Neuronal stem cell (in vitro differentiated cells): ENCODE results near the gene CHRNG.

Experiments used
- DNase-seq: peaks from one replicate; pipeline ENCODE4 v3.0.0-alpha.2; 2013; ENCODE audit warnings: low spot score
- H2AFZ ChIP-seq: one replicate; pipeline ENCODE4 v1.6.1; 2013; ENCODE audit warnings: mild to moderate bottlenecking, low read length, inconsistent platforms
- H2AK5ac ChIP-seq: 2 replicates; pipeline ENCODE4 v1.6.1; 2013; ENCODE audit warnings: low read depth, mild to moderate bottlenecking, inconsistent platforms, low read length, moderate library complexity, mixed read lengths
- H2BK120ac ChIP-seq: 2 replicates; pipeline ENCODE4 v1.6.1; 2013; ENCODE audit warnings: low read depth, mild to moderate bottlenecking, inconsistent platforms, low read length, moderate library complexity, mixed read lengths
- H2BK12ac ChIP-seq: one replicate; pipeline ENCODE4 v1.6.1; 2013; ENCODE audit warnings: low read length, inconsistent platforms
- H2BK15ac ChIP-seq: 2 replicates; pipeline ENCODE4 v1.6.1; 2013; ENCODE audit warnings: mild to moderate bottlenecking, low read length, inconsistent platforms, mixed read lengths
- H2BK5ac ChIP-seq: one replicate; pipeline ENCODE4 v1.6.1; 2013; ENCODE audit warnings: inconsistent platforms, mild to moderate bottlenecking, low read length, moderate library complexity
- H3K14ac ChIP-seq: one replicate; pipeline ENCODE4 v1.6.1; 2013; ENCODE audit warnings: low read length, inconsistent platforms
- H3K18ac ChIP-seq: 2 replicates; pipeline ENCODE4 v1.6.1; 2013; ENCODE audit warnings: low read length, inconsistent platforms
- H3K23ac ChIP-seq: 2 replicates; pipeline ENCODE4 v1.6.1; 2013; ENCODE audit warnings: low read depth, mild to moderate bottlenecking, mixed read lengths, low read length, inconsistent platforms; ENCODE audit not compliant: poor library complexity
- H3K27ac ChIP-seq: replicated peaks from 3 replicates; pipeline ENCODE4 v1.5.1; 2013; ENCODE audit warnings: low read length, inconsistent platforms
- H3K27me3 ChIP-seq, 3 experiments: 2 replicates each; pipeline ENCODE4 v1.6.1; 2013; ENCODE audit warnings: low read length in 3 of 3, mild to moderate bottlenecking in 2 of 3, inconsistent platforms in 1 of 3, low read depth in 1 of 3, mixed read lengths in 1 of 3, moderate library complexity in 1 of 3; ENCODE audit not compliant: control insufficient read depth in 3 of 3, insufficient read depth in 3 of 3
- H3K36me3 ChIP-seq, 2 donors: replicated peaks in 1 of 2; 2 replicates each; pipeline ENCODE4 v1.6.1; 2013; ENCODE audit warnings: low read length in 2 of 2; ENCODE audit not compliant: control insufficient read depth in 2 of 2, insufficient read depth in 2 of 2
- H3K4ac ChIP-seq: 2 replicates; pipeline ENCODE4 v1.6.1; 2013; ENCODE audit warnings: inconsistent platforms, mild to moderate bottlenecking, low read length, moderate library complexity
- H3K4me1 ChIP-seq, 2 donors: 1 replicate in 1 of 2; 2 replicates in 1 of 2; pipeline ENCODE4 v1.6.1; 2013; ENCODE audit warnings: low read length in 2 of 2, low read depth in 1 of 2; ENCODE audit not compliant: control insufficient read depth in 2 of 2, insufficient read depth in 1 of 2
- H3K4me2 ChIP-seq: one replicate; pipeline ENCODE4 v1.6.1; 2013; ENCODE audit warnings: mild to moderate bottlenecking, low read length, inconsistent platforms; ENCODE audit not compliant: insufficient read depth, poor library complexity, severe bottlenecking
- H3K4me3 ChIP-seq, 2 donors: 2 replicates each; pipeline ENCODE4 v1.5.1; 2013; ENCODE audit warnings: low read length in 2 of 2, mild to moderate bottlenecking in 2 of 2, inconsistent platforms in 1 of 2, moderate library complexity in 1 of 2
- H3K79me1 ChIP-seq: one replicate; pipeline ENCODE4 v1.6.1; 2013; ENCODE audit warnings: low read depth, mild to moderate bottlenecking, inconsistent platforms, low read length, moderate library complexity
- H3K9ac ChIP-seq: one replicate; pipeline ENCODE4 v1.6.1; 2013; ENCODE audit warnings: mild to moderate bottlenecking, low read depth, low read length, inconsistent platforms; ENCODE audit not compliant: poor library complexity
- H3K9me3 ChIP-seq, 2 donors: replicated peaks in 1 of 2; 2 replicates each; pipeline versions ENCODE3 to v1.6.1; 2013; ENCODE audit warnings: low read length in 2 of 2, mild to moderate bottlenecking in 2 of 2, inconsistent platforms in 1 of 2, low read depth in 1 of 2, mixed read lengths in 1 of 2, moderate library complexity in 1 of 2; ENCODE audit not compliant: control insufficient read depth in 2 of 2, insufficient read depth in 1 of 2
- H4K8ac ChIP-seq: one replicate; pipeline ENCODE4 v1.6.1; 2013; ENCODE audit warnings: low read depth, mild to moderate bottlenecking, inconsistent platforms, low read length, moderate library complexity
- H4K91ac ChIP-seq: one replicate; pipeline ENCODE4 v1.6.1; 2013; ENCODE audit warnings: low read length, low read depth, mild to moderate bottlenecking, inconsistent platforms; ENCODE audit not compliant: poor library complexity
- WGBS, 2 donors: extraction: QIAGEN DNeasy Blood & Tissue Kit; methylation state at CpG; one replicate each; pipeline ENCODE4 v1.1.7; 2013; ENCODE audit warnings: missing lambda C conversion rate in 2 of 2, mixed read lengths in 1 of 2; ENCODE audit not compliant: insufficient read length in 2 of 2, insufficient replicate concordance in 1 of 2; ENCODE audit errors: extremely low coverage in 2 of 2; 5-methylcytosine and 5-hydroxymethylcytosine counted together

The CHRNG gene

DNA sequence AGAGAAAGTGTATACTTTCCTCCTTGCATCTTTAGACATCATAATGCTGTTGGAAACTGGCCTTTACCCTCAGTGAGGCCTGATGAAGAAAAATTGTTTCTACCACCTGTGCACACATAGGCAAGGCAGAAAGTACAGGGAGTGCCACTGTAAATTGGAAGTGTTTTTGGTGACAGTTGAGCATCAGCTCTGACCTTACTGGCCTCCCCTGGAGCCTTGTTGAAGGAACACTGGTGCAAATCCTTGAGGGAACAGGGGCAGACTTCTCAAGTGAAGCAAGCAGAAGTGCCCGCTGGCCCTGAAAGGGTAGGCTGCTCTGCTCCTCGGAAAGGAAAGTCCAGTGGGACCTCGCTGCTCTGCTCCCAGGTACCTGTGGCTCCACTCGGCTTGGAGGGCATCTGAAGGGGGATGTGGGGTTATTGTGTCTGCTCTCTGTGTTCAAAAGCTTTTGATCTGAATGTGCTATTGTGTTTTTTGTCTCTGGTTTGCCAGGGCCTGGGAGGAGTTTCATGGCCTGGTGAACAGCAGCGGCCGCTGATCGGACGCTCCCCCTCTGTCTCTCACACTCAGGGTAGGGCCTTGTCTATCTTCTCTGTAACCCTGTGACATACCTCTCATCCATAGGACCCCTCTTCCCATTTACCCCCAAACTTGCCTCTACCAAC lies 34.4 kb downstream of the CHRNG start:
- no peak overlapping the region for H2BK5ac ChIP-seq
- peaks cover 4 to 18% of the 10 kb centered on the region in 2 donors for H3K4me1 ChIP-seq
- H3K79me1 ChIP-seq, result no peaks in the 10 kb centered on the region
- H3K18ac ChIP-seq, result no peak overlapping the region
- peaks cover 22 to 93% of the 10 kb centered on the region in 2 donors for H3K36me3 ChIP-seq
- no peak overlapping the region for H2BK12ac ChIP-seq
- H3K4me3 ChIP-seq, result no peak overlapping the region
- no peak overlapping the region for H3K27ac ChIP-seq
- H3K14ac ChIP-seq, result no peak overlapping the region
- no peak overlapping the region for H4K8ac ChIP-seq
- no peak overlapping the region for H2AK5ac ChIP-seq
- H3K9ac ChIP-seq, result no peak overlapping the region
- H3K4me2 ChIP-seq, result no peak overlapping the region
- no peak overlapping the region for H2AFZ ChIP-seq
- no peaks in the 10 kb centered on the region for H3K27me3 ChIP-seq
- H3K9me3 ChIP-seq, result no peaks in the 10 kb centered on the region
- H2BK15ac ChIP-seq, result no peak overlapping the region
- H3K4ac ChIP-seq, result no peak overlapping the region
- no peak for DNase-seq
- H4K91ac ChIP-seq, result no peak overlapping the region
- H3K23ac ChIP-seq, result no peak overlapping the region
- no peak overlapping the region for H2BK120ac ChIP-seq
- WGBS, 2 donors, result no CpG with 5 or more reads among the region's 8 CpGs

GRCh38 chr2:232574674-232575403 lies 35.3 kb downstream of the CHRNG start:
- Histone ChIP-seq H3K9ac (no peak overlapping the region), H2AK5ac (no peak overlapping the region), H3K36me3 (peaks cover 15 to 92% of the 10 kb centered on the region in 2 donors), H4K8ac (no peak overlapping the region), H3K4me1 (peaks cover 4 to 16% of the 10 kb centered on the region in 2 donors), H3K23ac (no peak overlapping the region), H2BK120ac (no peak overlapping the region), H3K27ac (no peak overlapping the region), H2AFZ (no peak overlapping the region), H4K91ac (no peak overlapping the region), H2BK12ac (no peak overlapping the region), H3K4me3 (no peak overlapping the region), H3K18ac (no peak overlapping the region), H3K9me3 (no peaks in the 10 kb centered on the region), H3K4me2 (no peak overlapping the region), H2BK15ac (no peak overlapping the region), H2BK5ac (no peak overlapping the region), H3K27me3 (no peaks in the 10 kb centered on the region), H3K14ac (no peak overlapping the region), H3K4ac (no peak overlapping the region), H3K79me1 (no peaks in the 10 kb centered on the region)
- no peak for DNase-seq
- no CpG with 5 or more reads among the region's 5 CpGs for WGBS, 2 donors

- H3K4ac ChIP-seq, result no peak overlapping the region
- no peak overlapping the region for H4K91ac ChIP-seq
- H3K18ac ChIP-seq, result no peak overlapping the region
- H3K27me3 ChIP-seq, result no peaks in the 10 kb centered on the region
- H3K4me2 ChIP-seq, result no peak overlapping the region
- H2BK120ac ChIP-seq, result no peak overlapping the region
- H3K79me1 ChIP-seq, result no peaks in the 10 kb centered on the region
- no peaks in the 10 kb centered on the region for H3K9me3 ChIP-seq
- no peak overlapping the region for H3K4me3 ChIP-seq
- DNase-seq, result no peak
- WGBS, 2 donors, result no CpG with 5 or more reads among the region's 1 CpG
- H3K23ac ChIP-seq, result no peak overlapping the region
- H2AK5ac ChIP-seq, result no peak overlapping the region
- no peak overlapping the region for H2AFZ ChIP-seq
- no peak overlapping the region for H2BK15ac ChIP-seq
- no peak overlapping the region for H2BK12ac ChIP-seq
- H3K9ac ChIP-seq, result no peak overlapping the region
- no peak overlapping the region for H4K8ac ChIP-seq
- H3K4me1 ChIP-seq, result peaks cover 4 to 16% of the 10 kb centered on the region in 2 donors
- H3K36me3 ChIP-seq, result peaks cover 14 to 92% of the 10 kb centered on the region in 2 donors
- no peak overlapping the region for H3K14ac ChIP-seq
- no peak overlapping the region for H2BK5ac ChIP-seq
- no peak overlapping the region for H3K27ac ChIP-seq
Observed at GRCh38 chr2:232575404-232575746, 35.9 kb downstream of the CHRNG start.

DNA sequence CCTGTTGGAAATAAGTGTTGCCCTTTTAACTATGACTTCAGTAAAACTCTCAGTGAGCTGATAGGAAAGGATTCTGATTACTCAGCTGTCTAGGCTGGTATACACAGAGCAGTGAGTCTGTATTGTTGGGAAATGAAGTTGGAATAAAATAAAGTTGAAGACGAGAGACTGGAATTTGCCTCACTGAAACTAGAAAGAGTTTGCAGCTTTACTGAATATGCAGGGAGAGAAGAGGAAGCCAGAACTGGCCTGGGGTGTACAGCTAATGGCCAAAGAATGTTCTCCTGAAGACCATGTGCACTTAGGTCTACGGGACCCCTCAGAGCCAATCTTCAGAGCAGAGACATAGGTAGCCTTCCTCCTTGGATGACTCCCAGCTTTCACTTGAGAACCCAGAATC lies 37.5 kb downstream of the CHRNG start:
- Histone ChIP-seq H2AFZ (no peak overlapping the region), H3K9ac (no peak overlapping the region), H3K79me1 (no peaks in the 10 kb centered on the region), H3K27ac (no peak overlapping the region), H4K8ac (no peak overlapping the region), H3K14ac (no peak overlapping the region), H3K4me1 (peaks cover 4 to 14% of the 10 kb centered on the region in 2 donors), H2BK5ac (no peak overlapping the region), H4K91ac (no peak overlapping the region), H3K36me3 (peaks cover 15 to 92% of the 10 kb centered on the region in 2 donors), H2BK120ac (no peak overlapping the region), H3K4ac (no peak overlapping the region), H2AK5ac (no peak overlapping the region), H2BK12ac (no peak overlapping the region), H3K4me2 (no peak overlapping the region), H3K4me3 (no peak overlapping the region), H3K27me3 (no peaks in the 10 kb centered on the region), H3K18ac (no peak overlapping the region), H3K23ac (no peak overlapping the region), H2BK15ac (no peak overlapping the region), H3K9me3 (no peaks in the 10 kb centered on the region)
- DNase-seq, result no peak
- no CpG with 5 or more reads among the region's 2 CpGs for WGBS, 2 donors
